ENCODE data around the gene ARHGEF3. TPM values are rescaled to one million over a fixed set of nuclear protein-coding genes. Genes with fewer than 3 reads are reported as not detected.
"Not testable (repeated sequence)": the region's sequence is repeated elsewhere in the genome, so short reads cannot be mapped to it uniquely, and the experiment has no call there.

Gene ARHGEF3
- total RNA-seq, 1 experiment from 2014 or later = 9.5 TPM

GRCh38 chr3:56761887-56762651 is 39.7 kb downstream of the ARHGEF3 start:
- DNase-seq (ENCODE audit: low read depth, low spot score) = no peak
- in situ Hi-C loops (cut with HindIII; ENCODE audit: low pct_unique_long_range_greater_than_20kb, low sequenced_read_pairs) = no loop called here

- no peak for DNase-seq (ENCODE audit: low read depth, low spot score)
- in situ Hi-C loops (cut with HindIII; ENCODE audit: low pct_unique_long_range_greater_than_20kb, low sequenced_read_pairs) = no loop called here
These were observed 40.7 kb downstream of the ARHGEF3 start for GRCh38 chr3:56761023-56761422.

GRCh38 chr3:56759532-56759931 is 42.2 kb downstream of the ARHGEF3 start:
- no peak for DNase-seq (ENCODE audit: low read depth, low spot score)
- in situ Hi-C loops (cut with HindIII; ENCODE audit: low pct_unique_long_range_greater_than_20kb, low sequenced_read_pairs) = no loop called here

GRCh38 chr3:56758539-56758981 is 43.2 kb downstream of the ARHGEF3 start:
- in situ Hi-C loops (cut with HindIII; ENCODE audit: low pct_unique_long_range_greater_than_20kb, low sequenced_read_pairs) = no loop called here
- no peak for DNase-seq (ENCODE audit: low read depth, low spot score)

GRCh38 chr3:56758042-56758441 is 43.7 kb downstream of the ARHGEF3 start:
- DNase-seq (ENCODE audit: low read depth, low spot score); in situ Hi-C loops (cut with HindIII; ENCODE audit: low pct_unique_long_range_greater_than_20kb, low sequenced_read_pairs): not testable (repeated sequence)

GRCh38 chr3:56754741-56755417 is 46.9 kb downstream of the ARHGEF3 start:
- no peak for DNase-seq (ENCODE audit: low read depth, low spot score)
- in situ Hi-C loops (cut with HindIII; ENCODE audit: low pct_unique_long_range_greater_than_20kb, low sequenced_read_pairs) = no loop called here

GRCh38 chr3:56753206-56753820 is 48.4 kb downstream of the ARHGEF3 start:
- no peak for DNase-seq (ENCODE audit: low read depth, low spot score)
- in situ Hi-C loops (cut with HindIII; ENCODE audit: low pct_unique_long_range_greater_than_20kb, low sequenced_read_pairs) = no loop called here

GRCh38 chr3:56751056-56751707 is 50.6 kb downstream of the ARHGEF3 start:
- no peak for DNase-seq (ENCODE audit: low read depth, low spot score)
- in situ Hi-C loops (cut with HindIII; ENCODE audit: low pct_unique_long_range_greater_than_20kb, low sequenced_read_pairs) = no loop called here

GRCh38 chr3:56748663-56749231 is 53.0 kb downstream of the ARHGEF3 start:
- no peak for DNase-seq (ENCODE audit: low read depth, low spot score)
- in situ Hi-C loops (cut with HindIII; ENCODE audit: low pct_unique_long_range_greater_than_20kb, low sequenced_read_pairs) = no loop called here

- no peak for DNase-seq (ENCODE audit: low read depth, low spot score)
- in situ Hi-C loops (cut with HindIII; ENCODE audit: low pct_unique_long_range_greater_than_20kb, low sequenced_read_pairs) = no loop called here
These were observed 54.6 kb downstream of the ARHGEF3 start for GRCh38 chr3:56747150-56747549.

GRCh38 chr3:56744016-56744415 is 57.7 kb downstream of the ARHGEF3 start:
- DNase-seq (ENCODE audit: low read depth, low spot score) = no peak
- in situ Hi-C loops (cut with HindIII; ENCODE audit: low pct_unique_long_range_greater_than_20kb, low sequenced_read_pairs) = no loop called here

GRCh38 chr3:56742887-56743286 is 58.9 kb downstream of the ARHGEF3 start:
- in situ Hi-C loops (cut with HindIII; ENCODE audit: low pct_unique_long_range_greater_than_20kb, low sequenced_read_pairs) = no loop called here
- no peak for DNase-seq (ENCODE audit: low read depth, low spot score)

- DNase-seq (ENCODE audit: low read depth, low spot score) = no peak
- in situ Hi-C loops (cut with HindIII; ENCODE audit: low pct_unique_long_range_greater_than_20kb, low sequenced_read_pairs) = no loop called here
These were observed 62.7 kb downstream of the ARHGEF3 start for GRCh38 chr3:56739036-56739435.

GRCh38 chr3:56737006-56737405 is 64.7 kb downstream of the ARHGEF3 start:
- in situ Hi-C loops (cut with HindIII; ENCODE audit: low pct_unique_long_range_greater_than_20kb, low sequenced_read_pairs) = no loop called here
- DNase-seq (ENCODE audit: low read depth, low spot score) = no peak

- no peak for DNase-seq (ENCODE audit: low read depth, low spot score)
- in situ Hi-C loops (cut with HindIII; ENCODE audit: low pct_unique_long_range_greater_than_20kb, low sequenced_read_pairs) = no loop called here
These were observed 69.6 kb downstream of the ARHGEF3 start for GRCh38 chr3:56732109-56732508.

- DNase-seq (ENCODE audit: low read depth, low spot score) = no peak
- in situ Hi-C loops (cut with HindIII; ENCODE audit: low pct_unique_long_range_greater_than_20kb, low sequenced_read_pairs) = no loop called here
These were observed 76.6 kb downstream of the ARHGEF3 start for GRCh38 chr3:56725175-56725574.

GRCh38 chr3:56724676-56725075 is 77.1 kb downstream of the ARHGEF3 start:
- in situ Hi-C loops (cut with HindIII; ENCODE audit: low pct_unique_long_range_greater_than_20kb, low sequenced_read_pairs) = no loop called here

GRCh38 chr3:56720849-56721248 is 80.9 kb downstream of the ARHGEF3 start:
- in situ Hi-C loops (cut with HindIII; ENCODE audit: low pct_unique_long_range_greater_than_20kb, low sequenced_read_pairs) = no loop called here
- no peak for DNase-seq (ENCODE audit: low read depth, low spot score)

More at GRCh38 chr3:56724676-56725075, 77.1 kb downstream of the ARHGEF3 start:
- no peak for DNase-seq (ENCODE audit: low read depth, low spot score)
